Nephron (organoid): Measurements from ENCODE around the gene MMP21.

Source experiments
- H3K27ac Mint-ChIP-seq, 3 experiments: 2 replicates each; pipeline ENCODE4 v1.8.0; 2020; ENCODE audit warnings: mixed read lengths in 3 of 3, mild to moderate bottlenecking in 2 of 3, moderate library complexity in 1 of 3
- H3K27me3 Mint-ChIP-seq: 2 replicates; pipeline ENCODE4 v1.8.0; 2021; ENCODE audit warnings: low read depth, mild to moderate bottlenecking, moderate library complexity, mixed read lengths
- H3K36me3 Mint-ChIP-seq: 2 replicates; pipeline ENCODE4 v1.8.0; 2020; ENCODE audit warnings: low read depth, mixed read lengths
- H3K4me1 Mint-ChIP-seq: 2 replicates; pipeline ENCODE4 v1.8.0; 2020; ENCODE audit warnings: mixed read lengths
- H3K4me3 Mint-ChIP-seq, 3 experiments: 2 replicates each; pipeline ENCODE4 v1.8.0; 2020; ENCODE audit warnings: mild to moderate bottlenecking in 3 of 3, mixed read lengths in 3 of 3, moderate library complexity in 2 of 3
- H3K9me3 Mint-ChIP-seq: 2 replicates; pipeline ENCODE4 v1.8.0; 2020; ENCODE audit warnings: mixed read lengths
- CTCF ChIP-seq, 3 experiments: fragments of 200-600 bp; sonication (generic); IDR thresholded peaks; one replicate each; pipeline ENCODE4 v1.5.0; 2021; ENCODE audit warnings: antibody characterized with exemption in 3 of 3; ENCODE audit not compliant: unreplicated experiment in 3 of 3

MMP21 gene

GRCh38 chr10:125775491-125776106 lies at the start of gene MMP21:
Gene MMP21, minus strand, starts transcription at chr10:125775821. Its CDS starts 0 bp downstream, at chr10:125775821.
- Mint-ChIP-seq H3K4me1 (peaks cover 6% of the 10 kb centered on the region), H3K27ac (no peak within 1 kb of the TSS), H3K9me3 (peaks cover 9% of the 10 kb centered on the region), H3K4me3 (no peak within 1 kb of the TSS), H3K27me3 (peaks cover 33% of the 10 kb centered on the region), H3K36me3 (peaks cover 7% of the 10 kb centered on the region)
- TF ChIP-seq CTCF (IDR thresholded peaks at IDR 0.05; ENCODE audit: unreplicated experiment in 3 of 3) = no peak

GRCh38 chr10:125824736-125825135 lies 49.1 kb upstream of the MMP21 start:
- TF ChIP-seq CTCF (IDR thresholded peaks at IDR 0.05; ENCODE audit: unreplicated experiment in 3 of 3) = no peak
- no peaks in the 10 kb centered on the region for H3K27me3 Mint-ChIP-seq
- H3K4me3 Mint-ChIP-seq = no peak overlapping the region
- no peak overlapping the region for H3K27ac Mint-ChIP-seq
- H3K9me3 Mint-ChIP-seq = no peaks in the 10 kb centered on the region
- H3K36me3 Mint-ChIP-seq = peaks cover 21% of the 10 kb centered on the region
- peaks cover 38% of the 10 kb centered on the region for H3K4me1 Mint-ChIP-seq

GRCh38 chr10:125823663-125824251 lies 48.1 kb upstream of the MMP21 start:
- H3K36me3 Mint-ChIP-seq = peaks cover 15% of the 10 kb centered on the region
- H3K4me1 Mint-ChIP-seq = peaks cover 29% of the 10 kb centered on the region
- TF ChIP-seq CTCF (IDR thresholded peaks at IDR 0.05; ENCODE audit: unreplicated experiment in 3 of 3) = no peak
- no peak overlapping the region for H3K4me3 Mint-ChIP-seq
- no peaks in the 10 kb centered on the region for H3K27me3 Mint-ChIP-seq
- H3K27ac Mint-ChIP-seq = no peak overlapping the region
- no peaks in the 10 kb centered on the region for H3K9me3 Mint-ChIP-seq

- Mint-ChIP-seq H3K27ac (peak within 1 kb of the TSS; percentile 80 to 89 (median 80)), H3K36me3 (peaks cover 10% of the 10 kb centered on the region), H3K4me1 (peaks cover 23% of the 10 kb centered on the region), H3K27me3 (no peaks in the 10 kb centered on the region), H3K4me3 (peak within 1 kb of the TSS; percentile 84 to 92 (median 90)), H3K9me3 (no peaks in the 10 kb centered on the region)
- no peak for TF ChIP-seq CTCF (IDR thresholded peaks at IDR 0.05; ENCODE audit: unreplicated experiment in 3 of 3)
These were observed 47.4 kb upstream of the MMP21 start, which contains the start of the genes BCCIP and UROS for GRCh38 chr10:125822878-125823662. Gene BCCIP, plus strand, starts transcription at chr10:125823546. Its CDS starts 12 bp downstream, at chr10:125823558. Gene UROS, minus strand, starts transcription at chr10:125823258. Its CDS starts 6,759 bp downstream, at chr10:125816499.

- Mint-ChIP-seq H3K27ac (peak overlapping the region in 1 of 3 experiments; percentile 23), H3K4me3 (peak overlapping the region; percentile 84 to 88 (median 86)), H3K27me3 (no peaks in the 10 kb centered on the region), H3K9me3 (no peaks in the 10 kb centered on the region), H3K4me1 (peaks cover 20% of the 10 kb centered on the region), H3K36me3 (no peaks in the 10 kb centered on the region)
- no peak for TF ChIP-seq CTCF (IDR thresholded peaks at IDR 0.05; ENCODE audit: unreplicated experiment in 3 of 3)
These were observed 45.1 kb upstream of the MMP21 start for GRCh38 chr10:125820701-125821100.
